ENCODE measurements around the gene PCDHGC3. TPM values are rescaled to one million over a fixed set of nuclear protein-coding genes. Genes with fewer than 3 reads are reported as not detected.

The PCDHGC3 gene
- total RNA-seq, 1 experiment from 2014 or later, result 2.9 TPM

- intact Hi-C loops (cut with micrococcal nuclease; ENCODE audit: unreplicated experiment), result no loop called here
- H3K4me3 ChIP-seq (ENCODE audit: low read depth, low read length), result no peak overlapping the region
- no peaks in the 10 kb centered on the region for H3K36me3 ChIP-seq (ENCODE audit: control insufficient read depth, insufficient read depth, low read length)
- H3K27me3 ChIP-seq (replicated peaks; ENCODE audit: control insufficient read depth, insufficient read depth, low read length), result no peaks in the 10 kb centered on the region
- H3K4me1 ChIP-seq, result no peaks in the 10 kb centered on the region
- Mint-ChIP-seq H3K9me3 (ENCODE audit: unreplicated experiment) (no peaks in the 10 kb centered on the region), H3K4me3 (ENCODE audit: unreplicated experiment) (no peak overlapping the region), H3K27me3 (ENCODE audit: insufficient read depth, unreplicated experiment) (no peaks in the 10 kb centered on the region), H3K4me1 (ENCODE audit: low read depth, unreplicated experiment) (no peaks in the 10 kb centered on the region), H3K27ac (ENCODE audit: unreplicated experiment) (no peak overlapping the region), H3K36me3 (ENCODE audit: insufficient read depth, unreplicated experiment) (no peaks in the 10 kb centered on the region)
- no peaks in the 10 kb centered on the region for H3K9me3 ChIP-seq
- ChIA-PET POLR2A (no interaction called here), CTCF (no interaction called here)
- no TSS peak for BruUV-seq (replicated peaks)
- no peak for DNase-seq
- TF ChIP-seq CTCF (IDR thresholded peaks at IDR 0.05; ENCODE audit: insufficient read depth in 1 of 2, low read depth in 1 of 2, low read length in 1 of 2, severe bottlenecking in 1 of 2, unreplicated experiment in 1 of 2), result no peak
Measured at GRCh38 chr5:141477044-141477575, 1.3 kb downstream of the PCDHGC3 start.

GRCh38 chr5:141477815-141478214 is 2.0 kb downstream of the PCDHGC3 start:
- Histone ChIP-seq H3K4me3 (ENCODE audit: low read depth, low read length) (no peak overlapping the region), H3K4me1 (no peaks in the 10 kb centered on the region), H3K9me3 (no peaks in the 10 kb centered on the region), H3K36me3 (ENCODE audit: control insufficient read depth, insufficient read depth, low read length) (no peaks in the 10 kb centered on the region), H3K27me3 (replicated peaks; ENCODE audit: control insufficient read depth, insufficient read depth, low read length) (no peaks in the 10 kb centered on the region)
- no TSS peak for BruUV-seq (replicated peaks)
- H3K9me3 Mint-ChIP-seq (ENCODE audit: unreplicated experiment), result no peaks in the 10 kb centered on the region
- TF ChIP-seq CTCF (IDR thresholded peaks at IDR 0.05; ENCODE audit: insufficient read depth in 1 of 2, low read depth in 1 of 2, low read length in 1 of 2, severe bottlenecking in 1 of 2, unreplicated experiment in 1 of 2), result no peak
- CTCF ChIA-PET, result interaction anchor here (0.6 kb wide), 1 partner anchor 32 kb away, joined by 4 read pairs; no protein-coding TSS in a partner anchor
- no peak overlapping the region for H3K4me3 Mint-ChIP-seq (ENCODE audit: unreplicated experiment)
- no peak for DNase-seq
- no peaks in the 10 kb centered on the region for H3K27me3 Mint-ChIP-seq (ENCODE audit: insufficient read depth, unreplicated experiment)
- intact Hi-C loops (cut with micrococcal nuclease; ENCODE audit: unreplicated experiment), result no loop called here
- POLR2A ChIA-PET, result no interaction called here
- no peak overlapping the region for H3K27ac Mint-ChIP-seq (ENCODE audit: unreplicated experiment)
- no peaks in the 10 kb centered on the region for H3K4me1 Mint-ChIP-seq (ENCODE audit: low read depth, unreplicated experiment)
- H3K36me3 Mint-ChIP-seq (ENCODE audit: insufficient read depth, unreplicated experiment), result no peaks in the 10 kb centered on the region

- no peak for TF ChIP-seq CTCF (IDR thresholded peaks at IDR 0.05; ENCODE audit: insufficient read depth in 1 of 2, low read depth in 1 of 2, low read length in 1 of 2, severe bottlenecking in 1 of 2, unreplicated experiment in 1 of 2)
- Mint-ChIP-seq H3K27ac (ENCODE audit: unreplicated experiment) (no peak overlapping the region), H3K4me1 (ENCODE audit: low read depth, unreplicated experiment) (no peaks in the 10 kb centered on the region), H3K9me3 (ENCODE audit: unreplicated experiment) (no peaks in the 10 kb centered on the region), H3K36me3 (ENCODE audit: insufficient read depth, unreplicated experiment) (no peaks in the 10 kb centered on the region), H3K4me3 (ENCODE audit: unreplicated experiment) (no peak overlapping the region), H3K27me3 (ENCODE audit: insufficient read depth, unreplicated experiment) (no peaks in the 10 kb centered on the region)
- no TSS peak for BruUV-seq (replicated peaks)
- no peak overlapping the region for H3K4me3 ChIP-seq (ENCODE audit: low read depth, low read length)
- CTCF ChIA-PET, result interaction anchor here (0.5 to 0.6 kb wide), 2 partner anchors 31 to 39 kb away, joined by 4 read pairs; no protein-coding TSS in a partner anchor
- DNase-seq, result no peak
- POLR2A ChIA-PET, result no interaction called here
- no peaks in the 10 kb centered on the region for H3K4me1 ChIP-seq
- intact Hi-C loops (cut with micrococcal nuclease; ENCODE audit: unreplicated experiment), result no loop called here
- no peaks in the 10 kb centered on the region for H3K9me3 ChIP-seq
- H3K27me3 ChIP-seq (replicated peaks; ENCODE audit: control insufficient read depth, insufficient read depth, low read length), result no peaks in the 10 kb centered on the region
- H3K36me3 ChIP-seq (ENCODE audit: control insufficient read depth, insufficient read depth, low read length), result no peaks in the 10 kb centered on the region
Measured at GRCh38 chr5:141478321-141478945, 2.7 kb downstream of the PCDHGC3 start.

Data from Caco-2 (cell line).